Central memory CD8-positive, alpha-beta T cell (primary cell): ENCODE results near the gene PTPRO.

Experiments used
- ATAC-seq: fragments of 150-1000 bp; cut with Tn5 transposase; replicated peaks from 2 replicates; pipeline ENCODE4 v1.10.0; 2022; ENCODE audit warnings: mild to moderate bottlenecking, moderate FRiP score, moderate number of reproducible peaks; ENCODE audit not compliant: poor library complexity, severe bottlenecking; ENCODE audit errors: extremely low read depth
- DNase-seq, 2 donors: peaks; one replicate each; pipeline ENCODE4 v3.0.0; 2021; ENCODE audit warnings: low spot score in 2 of 2
- H3K27ac Mint-ChIP-seq: one replicate; pipeline ENCODE4 v1.8.0; 2022; ENCODE audit warnings: low read depth, mild to moderate bottlenecking, moderate library complexity, mixed read lengths
- H3K27me3 Mint-ChIP-seq: one replicate; pipeline ENCODE4 v1.8.0; 2022; ENCODE audit warnings: mixed read lengths
- H3K36me3 Mint-ChIP-seq: one replicate; pipeline ENCODE4 v1.8.0; 2022; ENCODE audit warnings: mild to moderate bottlenecking, moderate library complexity, mixed read lengths; ENCODE audit not compliant: insufficient read depth
- H3K4me1 Mint-ChIP-seq: one replicate; pipeline ENCODE4 v1.8.0; 2022; ENCODE audit warnings: mixed read lengths
- H3K4me3 Mint-ChIP-seq: one replicate; pipeline ENCODE4 v1.8.0; 2022; ENCODE audit warnings: mild to moderate bottlenecking, moderate library complexity, mixed read lengths
- H3K9me3 Mint-ChIP-seq: one replicate; pipeline ENCODE4 v1.8.0; 2022; ENCODE audit warnings: mixed read lengths

Gene PTPRO

GRCh38 chr12:15520083-15520482 is 197.8 kb downstream of the PTPRO start:
- peaks cover 6% of the 10 kb centered on the region for H3K4me1 Mint-ChIP-seq
- no peak overlapping the region for H3K4me3 Mint-ChIP-seq
- ATAC-seq (no peak), DNase-seq (no peak)
- no peak overlapping the region for H3K27ac Mint-ChIP-seq
- H3K9me3 Mint-ChIP-seq: no peaks in the 10 kb centered on the region
- peaks cover 60% of the 10 kb centered on the region for H3K27me3 Mint-ChIP-seq
- H3K36me3 Mint-ChIP-seq: no peaks in the 10 kb centered on the region

- peaks cover 67% of the 10 kb centered on the region for H3K27me3 Mint-ChIP-seq
- H3K4me3 Mint-ChIP-seq: no peak overlapping the region
- H3K9me3 Mint-ChIP-seq: no peaks in the 10 kb centered on the region
- H3K36me3 Mint-ChIP-seq: no peaks in the 10 kb centered on the region
- ATAC-seq: no peak
- H3K4me1 Mint-ChIP-seq: peaks cover 6% of the 10 kb centered on the region
- H3K27ac Mint-ChIP-seq: no peak overlapping the region
- no peak for DNase-seq
Observed at GRCh38 chr12:15520844-15521243, 198.5 kb downstream of the PTPRO start.

GRCh38 chr12:15522574-15523187 is 200.4 kb downstream of the PTPRO start:
- Mint-ChIP-seq H3K27ac (no peak overlapping the region), H3K4me3 (no peak overlapping the region), H3K4me1 (no peaks in the 10 kb centered on the region), H3K9me3 (no peaks in the 10 kb centered on the region), H3K27me3 (peaks cover 60% of the 10 kb centered on the region), H3K36me3 (peaks cover 1% of the 10 kb centered on the region)
- ATAC-seq: no peak
- no peak for DNase-seq

- peaks cover 32% of the 10 kb centered on the region for H3K27me3 Mint-ChIP-seq
- H3K9me3 Mint-ChIP-seq: no peaks in the 10 kb centered on the region
- no peaks in the 10 kb centered on the region for H3K4me1 Mint-ChIP-seq
- no peak for DNase-seq
- no peak overlapping the region for H3K4me3 Mint-ChIP-seq
- no peak for ATAC-seq
- peaks cover 1% of the 10 kb centered on the region for H3K36me3 Mint-ChIP-seq
- H3K27ac Mint-ChIP-seq: no peak overlapping the region
Observed at GRCh38 chr12:15525441-15525840, 203.1 kb downstream of the PTPRO start.

GRCh38 chr12:15526033-15526432 is 203.7 kb downstream of the PTPRO start:
- no peak overlapping the region for H3K4me3 Mint-ChIP-seq
- H3K27me3 Mint-ChIP-seq: peaks cover 31% of the 10 kb centered on the region
- H3K36me3 Mint-ChIP-seq: peaks cover 1% of the 10 kb centered on the region
- no peak overlapping the region for H3K27ac Mint-ChIP-seq
- no peaks in the 10 kb centered on the region for H3K9me3 Mint-ChIP-seq
- DNase-seq: no peak
- no peaks in the 10 kb centered on the region for H3K4me1 Mint-ChIP-seq
- no peak for ATAC-seq

GRCh38 chr12:15527201-15528080 is 205.1 kb downstream of the PTPRO start:
- Mint-ChIP-seq H3K36me3 (peaks cover 1% of the 10 kb centered on the region), H3K4me1 (peaks cover 2% of the 10 kb centered on the region), H3K27me3 (peaks cover 23% of the 10 kb centered on the region), H3K4me3 (no peak overlapping the region), H3K27ac (no peak overlapping the region), H3K9me3 (no peaks in the 10 kb centered on the region)
- DNase-seq (no peak), ATAC-seq (no peak)

GRCh38 chr12:15528666-15529065 is 206.4 kb downstream of the PTPRO start:
- H3K27ac Mint-ChIP-seq: no peak overlapping the region
- ATAC-seq (no peak), DNase-seq (no peak)
- no peak overlapping the region for H3K4me3 Mint-ChIP-seq
- H3K27me3 Mint-ChIP-seq: peaks cover 22% of the 10 kb centered on the region
- peaks cover 4% of the 10 kb centered on the region for H3K4me1 Mint-ChIP-seq
- no peaks in the 10 kb centered on the region for H3K9me3 Mint-ChIP-seq
- H3K36me3 Mint-ChIP-seq: peaks cover 1% of the 10 kb centered on the region

- Mint-ChIP-seq H3K9me3 (no peaks in the 10 kb centered on the region), H3K27me3 (peaks cover 5% of the 10 kb centered on the region), H3K4me1 (peaks cover 4% of the 10 kb centered on the region), H3K36me3 (peaks cover 1% of the 10 kb centered on the region), H3K4me3 (no peak overlapping the region), H3K27ac (no peak overlapping the region)
- ATAC-seq (no peak), DNase-seq (no peak)
Observed at GRCh38 chr12:15530361-15530760, 208.1 kb downstream of the PTPRO start.

- ATAC-seq (no peak), DNase-seq (no peak)
- Mint-ChIP-seq H3K27me3 (no peaks in the 10 kb centered on the region), H3K36me3 (no peaks in the 10 kb centered on the region), H3K9me3 (no peaks in the 10 kb centered on the region), H3K27ac (no peak overlapping the region), H3K4me1 (peaks cover 4% of the 10 kb centered on the region), H3K4me3 (no peak overlapping the region)
Observed at GRCh38 chr12:15532364-15532977, 210.2 kb downstream of the PTPRO start.

- Mint-ChIP-seq H3K4me1 (peaks cover 4% of the 10 kb centered on the region), H3K4me3 (peak overlapping the region; percentile 52), H3K27me3 (no peaks in the 10 kb centered on the region), H3K9me3 (no peaks in the 10 kb centered on the region), H3K36me3 (no peaks in the 10 kb centered on the region), H3K27ac (no peak overlapping the region)
- ATAC-seq: peak; percentile 75
- no peak for DNase-seq
Observed at GRCh38 chr12:15534322-15534721, 212.0 kb downstream of the PTPRO start.

GRCh38 chr12:15534874-15535273 is 212.6 kb downstream of the PTPRO start:
- ATAC-seq: no peak
- Mint-ChIP-seq H3K4me3 (no peak overlapping the region), H3K36me3 (no peaks in the 10 kb centered on the region), H3K4me1 (peaks cover 4% of the 10 kb centered on the region), H3K27ac (no peak overlapping the region), H3K9me3 (no peaks in the 10 kb centered on the region), H3K27me3 (no peaks in the 10 kb centered on the region)
- no peak for DNase-seq

- no peak overlapping the region for H3K4me3 Mint-ChIP-seq
- H3K27ac Mint-ChIP-seq: no peak overlapping the region
- H3K27me3 Mint-ChIP-seq: no peaks in the 10 kb centered on the region
- no peaks in the 10 kb centered on the region for H3K36me3 Mint-ChIP-seq
- DNase-seq (no peak), ATAC-seq (no peak)
- no peaks in the 10 kb centered on the region for H3K9me3 Mint-ChIP-seq
- H3K4me1 Mint-ChIP-seq: peaks cover 4% of the 10 kb centered on the region
Observed at GRCh38 chr12:15535352-15535781, 213.1 kb downstream of the PTPRO start.

GRCh38 chr12:15536446-15536845 is 214.1 kb downstream of the PTPRO start:
- no peaks in the 10 kb centered on the region for H3K9me3 Mint-ChIP-seq
- no peaks in the 10 kb centered on the region for H3K27me3 Mint-ChIP-seq
- ATAC-seq (no peak), DNase-seq (no peak)
- H3K4me1 Mint-ChIP-seq: peaks cover 4% of the 10 kb centered on the region
- H3K4me3 Mint-ChIP-seq: no peak overlapping the region
- H3K27ac Mint-ChIP-seq: no peak overlapping the region
- no peaks in the 10 kb centered on the region for H3K36me3 Mint-ChIP-seq
